ENCODE data around the gene TMPRSS13. TPM values are rescaled to one million over a fixed set of nuclear protein-coding genes. Genes with fewer than 3 reads are reported as not detected.

TMPRSS13 gene
- total RNA-seq: 1.9 TPM

- DNase-seq (ENCODE audit: low spot score): no peak
Measured at GRCh38 chr11:117929142-117929915, at the start of gene TMPRSS13. TMPRSS13 (minus strand) TSS chr11:117929402; CDS start chr11:117929307, 95 bp downstream.

GRCh38 chr11:117978991-117979390, 49.8 kb upstream of the TMPRSS13 start:
- DNase-seq (ENCODE audit: low spot score): no peak

- DNase-seq (ENCODE audit: low spot score): peak; percentile 35
Measured at GRCh38 chr11:117978291-117978910, 49.2 kb upstream of the TMPRSS13 start.

GRCh38 chr11:117977612-117978264, 48.5 kb upstream of the TMPRSS13 start:
- DNase-seq (ENCODE audit: low spot score): peak; percentile 28

GRCh38 chr11:117977029-117977428, 47.8 kb upstream of the TMPRSS13 start:
- no peak for DNase-seq (ENCODE audit: low spot score)

- peak; percentile 23 for DNase-seq (ENCODE audit: low spot score)
Measured at GRCh38 chr11:117976445-117976844, 47.2 kb upstream of the TMPRSS13 start.

GRCh38 chr11:117973503-117973860, 44.3 kb upstream of the TMPRSS13 start:
- peak; percentile 25 for DNase-seq (ENCODE audit: low spot score)

- peak; percentile 40 for DNase-seq (ENCODE audit: low spot score)
Measured at GRCh38 chr11:117972629-117973502, 43.7 kb upstream of the TMPRSS13 start.

GRCh38 chr11:117972044-117972443, 42.8 kb upstream of the TMPRSS13 start:
- peak; percentile 30 for DNase-seq (ENCODE audit: low spot score)

- peak; percentile 56 for DNase-seq (ENCODE audit: low spot score)
Measured at GRCh38 chr11:117970400-117971024, 41.3 kb upstream of the TMPRSS13 start.

- peak; percentile 23 for DNase-seq (ENCODE audit: low spot score)
Measured at GRCh38 chr11:117969160-117969991, 40.2 kb upstream of the TMPRSS13 start.

GRCh38 chr11:117966908-117967307, 37.7 kb upstream of the TMPRSS13 start:
- DNase-seq (ENCODE audit: low spot score): no peak

- no peak for DNase-seq (ENCODE audit: low spot score)
Measured at GRCh38 chr11:117962826-117963225, 33.6 kb upstream of the TMPRSS13 start.

GRCh38 chr11:117961896-117962295, 32.7 kb upstream of the TMPRSS13 start:
- no peak for DNase-seq (ENCODE audit: low spot score)

GRCh38 chr11:117960406-117960805, 31.2 kb upstream of the TMPRSS13 start:
- DNase-seq (ENCODE audit: low spot score): no peak

GRCh38 chr11:117959438-117960149, 30.4 kb upstream of the TMPRSS13 start:
- DNase-seq (ENCODE audit: low spot score): no peak

GRCh38 chr11:117958949-117959348, 29.7 kb upstream of the TMPRSS13 start:
- no peak for DNase-seq (ENCODE audit: low spot score)

- no peak for DNase-seq (ENCODE audit: low spot score)
Measured at GRCh38 chr11:117953024-117953671, 23.9 kb upstream of the TMPRSS13 start.
